Psoas muscle (tissue), 8 donors: ENCODE data around the gene APOL3. TPM values are rescaled to one million over a fixed set of nuclear protein-coding genes. Genes with fewer than 3 reads are reported as not detected.

Source experiments
- ATAC-seq, 4 donors: fragments of 200-7000 bp; cut with Tn5 transposase; one replicate each; pipeline ENCODE4 v1.9.1; 2020; ENCODE audit warnings: moderate library complexity in 3 of 4, mild to moderate bottlenecking in 2 of 4
- DNase-seq, 2 donors: peaks; one replicate each; pipeline ENCODE4 v3.0.0-alpha.2; 2020
- H3K27ac ChIP-seq: fragments of 200-600 bp; one replicate; pipeline ENCODE4 v1.8.0; 2022
- H3K27me3 ChIP-seq, 3 donors: fragments of 200-600 bp in 1 of 3; one replicate each; pipeline versions ENCODE4 v1.6.1 to v1.8.0; 2013 to 2022; ENCODE audit warnings: low read length in 2 of 3, mild to moderate bottlenecking in 2 of 3, moderate library complexity in 1 of 3; ENCODE audit not compliant: insufficient read depth in 3 of 3
- H3K36me3 ChIP-seq, 2 donors: fragments of 200-600 bp in 1 of 2; one replicate each; pipeline versions ENCODE4 v1.6.1 to v1.8.0; 2013 to 2022; ENCODE audit warnings: low read depth in 1 of 2, mild to moderate bottlenecking in 1 of 2, moderate library complexity in 1 of 2; ENCODE audit not compliant: insufficient read depth in 1 of 2
- H3K4me1 ChIP-seq: fragments of 200-600 bp; one replicate; pipeline ENCODE4 v1.8.0; 2022
- H3K4me3 ChIP-seq: fragments of 200-600 bp; one replicate; pipeline ENCODE4 v1.8.0; 2022; ENCODE audit warnings: mild to moderate bottlenecking
- H3K9me3 ChIP-seq: fragments of 200-600 bp; one replicate; pipeline ENCODE4 v1.8.0; 2022
- WGBS, 3 donors: extraction: QIAGEN DNeasy Blood & Tissue Kit; methylation state at CpG; one replicate each; pipeline versions ENCODE4 v1.1.6 to v1.1.7; 2013; 5-methylcytosine and 5-hydroxymethylcytosine counted together
- intact Hi-C, 2 donors: fragments of 100-400 bp; cut with DNase I; formaldehyde crosslinking; loops; one replicate each; pipeline versions ENCODE4 v1.11.0 to v1.14.2; 2022
- polyA plus RNA-seq, 3 donors: library from polyadenylated mRNA; stranded (reverse); fragments of 200-250 nt; gene quantifications; one replicate each; pipeline ENCODE4 v1.2.3, GENCODE V29; 2013
- total RNA-seq, 4 donors: library from RNA; stranded (reverse); fragmentation: NEBNext Ultra II Directional in 2 of 4; extraction: Animal tissue kit (Norgen Biotek cat#: 25700) in 2 of 4; gene quantifications; one replicate each; pipeline versions ENCODE4 v1.2.1 to v1.2.4, GENCODE V29; 2021 to 2023
- TF ChIP-seq, protein P1 (sequence below): fragments of 200-600 bp; IDR thresholded peaks from one replicate; pipeline ENCODE4 v1.8.0; 2022; ENCODE audit warnings: antibody characterized with exemption
- donor health status: healthy with polysubstance abuse.
- donor health status: DM: no; HTN: no; CAD: no; lungs with moderate emphysema.
- donor health status: Bipolar disorder and iron deficiency.
- donor health status: healthy.
- donor health status: DM: yes; HTN: yes; CAD: no.
- donor health status: DM: no; HTN: no; CAD: no.
- donor health status: DM: no; HTN: no; CAD: no.
- donor health status: DM: yes; HTN: yes; CAD: no.

Gene APOL3
- total and polyA plus RNA-seq, 7 donors: 11.1 to 24.1 (median 15.3) TPM

- Histone ChIP-seq H3K36me3 (no peaks in the 10 kb centered on the region), H3K4me1 (no peaks in the 10 kb centered on the region), H3K4me3 (no peak overlapping the region), H3K9me3 (no peaks in the 10 kb centered on the region), H3K27ac (no peak overlapping the region), H3K27me3 (no peaks in the 10 kb centered on the region)
- no peak for DNase-seq
- intact Hi-C loops: loop anchor here (10.0 kb wide), 1 partner anchor 694 kb away; no protein-coding TSS in a partner anchor
- ATAC-seq: no peak
- 91 to 95% (median 94%) methylated on average over 9 of the region's 9 CpGs for WGBS, 3 donors
- TF ChIP-seq, protein P1, sequence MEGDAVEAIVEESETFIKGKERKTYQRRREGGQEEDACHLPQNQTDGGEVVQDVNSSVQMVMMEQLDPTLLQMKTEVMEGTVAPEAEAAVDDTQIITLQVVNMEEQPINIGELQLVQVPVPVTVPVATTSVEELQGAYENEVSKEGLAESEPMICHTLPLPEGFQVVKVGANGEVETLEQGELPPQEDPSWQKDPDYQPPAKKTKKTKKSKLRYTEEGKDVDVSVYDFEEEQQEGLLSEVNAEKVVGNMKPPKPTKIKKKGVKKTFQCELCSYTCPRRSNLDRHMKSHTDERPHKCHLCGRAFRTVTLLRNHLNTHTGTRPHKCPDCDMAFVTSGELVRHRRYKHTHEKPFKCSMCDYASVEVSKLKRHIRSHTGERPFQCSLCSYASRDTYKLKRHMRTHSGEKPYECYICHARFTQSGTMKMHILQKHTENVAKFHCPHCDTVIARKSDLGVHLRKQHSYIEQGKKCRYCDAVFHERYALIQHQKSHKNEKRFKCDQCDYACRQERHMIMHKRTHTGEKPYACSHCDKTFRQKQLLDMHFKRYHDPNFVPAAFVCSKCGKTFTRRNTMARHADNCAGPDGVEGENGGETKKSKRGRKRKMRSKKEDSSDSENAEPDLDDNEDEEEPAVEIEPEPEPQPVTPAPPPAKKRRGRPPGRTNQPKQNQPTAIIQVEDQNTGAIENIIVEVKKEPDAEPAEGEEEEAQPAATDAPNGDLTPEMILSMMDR: no peak
These were observed 31.5 kb downstream of the APOL3 start for GRCh38 chr22:36129071-36129470.

DNA sequence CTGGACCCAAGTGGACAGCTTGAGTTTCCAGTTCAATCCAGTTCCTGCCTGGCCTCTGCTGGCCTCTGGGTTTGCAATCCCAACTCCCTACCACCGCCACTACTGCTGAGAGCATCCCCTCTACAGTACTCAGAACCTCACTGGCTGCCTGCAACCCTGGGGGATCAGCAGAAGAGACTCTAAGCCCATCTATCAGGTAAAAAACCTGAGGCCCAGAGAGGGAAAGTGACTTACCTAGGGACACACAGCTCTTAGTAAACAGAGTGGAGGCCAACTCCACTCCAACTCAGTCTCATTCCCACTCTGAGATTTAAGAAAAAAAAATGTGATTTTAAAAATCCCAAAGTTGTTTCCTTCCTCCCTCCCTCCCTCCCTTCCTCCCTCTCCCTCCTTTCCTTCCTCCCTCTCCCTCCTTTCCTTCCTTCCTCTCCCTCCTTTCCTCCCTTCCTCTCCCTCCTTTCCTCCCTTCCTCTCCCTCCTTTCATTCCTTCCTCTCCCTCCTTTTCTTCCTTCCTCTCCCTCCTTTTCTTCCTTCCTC lies 34.5 kb downstream of the APOL3 start:
- no peaks in the 10 kb centered on the region for H3K9me3 ChIP-seq
- no peaks in the 10 kb centered on the region for H3K27me3 ChIP-seq
- H3K27ac ChIP-seq: no peak overlapping the region
- TF ChIP-seq, protein P1: no peak
- ATAC-seq (no peak), DNase-seq (no peak)
- no peaks in the 10 kb centered on the region for H3K4me1 ChIP-seq
- H3K36me3 ChIP-seq: no peaks in the 10 kb centered on the region
- no peak overlapping the region for H3K4me3 ChIP-seq
- 82 to 96% (median 85%) methylated on average over 1 of the region's 1 CpG for WGBS, 3 donors
- intact Hi-C loops: loop anchor here (2.0 to 10.0 kb wide), 2 partner anchors 193 to 691 kb away; no protein-coding TSS in a partner anchor

DNA sequence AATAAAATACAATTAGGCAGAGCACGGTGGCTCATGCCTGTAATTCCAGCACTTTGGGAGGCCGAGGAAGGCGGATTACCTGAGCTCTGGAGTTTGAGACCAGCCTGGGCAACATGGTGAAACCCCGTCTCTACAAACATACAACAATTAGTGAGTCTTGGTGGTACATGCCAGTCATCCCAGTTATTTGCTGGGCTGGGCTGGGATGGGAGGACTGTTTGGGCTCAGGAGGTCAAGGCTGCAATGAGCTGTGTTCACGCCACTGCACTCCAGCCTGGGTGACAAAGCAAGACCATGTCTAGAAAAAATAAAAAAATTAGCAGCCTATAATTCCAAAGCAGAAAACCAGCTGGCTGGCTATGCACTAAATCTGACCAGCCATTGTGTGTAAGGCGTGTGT lies 35.1 kb downstream of the APOL3 start:
- Histone ChIP-seq H3K27me3 (no peaks in the 10 kb centered on the region), H3K4me3 (no peak overlapping the region), H3K27ac (no peak overlapping the region), H3K36me3 (no peaks in the 10 kb centered on the region), H3K4me1 (no peaks in the 10 kb centered on the region), H3K9me3 (no peaks in the 10 kb centered on the region)
- TF ChIP-seq, protein P1: no peak
- ATAC-seq: no peak
- WGBS, 3 donors: 88 to 94% (median 91%) methylated on average over 6 of the region's 6 CpGs
- intact Hi-C loops: loop anchor here (2.0 to 10.0 kb wide), 2 partner anchors 193 to 691 kb away; no protein-coding TSS in a partner anchor
- DNase-seq: no peak

DNA sequence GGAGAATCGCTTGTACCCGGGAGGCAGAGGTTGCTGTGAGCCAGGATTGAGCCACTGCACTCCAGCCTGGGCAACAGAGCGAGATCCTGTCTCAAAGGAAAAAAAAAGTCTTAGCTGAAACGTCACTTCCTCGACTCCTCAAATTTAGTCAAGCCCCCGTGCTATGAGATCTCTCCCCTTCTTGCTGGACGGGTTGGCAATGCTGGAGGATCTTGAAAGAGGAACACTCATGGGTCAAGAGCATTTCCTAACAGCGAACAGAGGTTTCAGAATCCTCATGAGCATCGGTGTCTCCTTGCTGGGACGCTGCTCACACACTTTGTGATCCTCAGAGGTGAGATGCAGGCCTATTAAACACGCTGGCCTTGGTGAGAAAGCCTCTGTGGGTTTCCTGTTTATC lies 35.9 kb downstream of the APOL3 start:
- 81 to 89% (median 87%) methylated on average over 11 of the region's 11 CpGs for WGBS, 3 donors
- TF ChIP-seq, protein P1: no peak
- no peak overlapping the region for H3K4me3 ChIP-seq
- H3K36me3 ChIP-seq: no peaks in the 10 kb centered on the region
- no peaks in the 10 kb centered on the region for H3K4me1 ChIP-seq
- no peak for DNase-seq
- H3K27ac ChIP-seq: no peak overlapping the region
- ATAC-seq: no peak
- H3K9me3 ChIP-seq: no peaks in the 10 kb centered on the region
- intact Hi-C loops: loop anchor here (1.0 to 10.0 kb wide), 6 partner anchors 57 to 690 kb away; no protein-coding TSS in a partner anchor
- no peaks in the 10 kb centered on the region for H3K27me3 ChIP-seq
